Gastroesophageal sphincter (tissue), 2 donors: ENCODE data around the gene PLXDC2.

Source experiments
- EP300 ChIP-seq: sonication (generic); formaldehyde crosslinking; IDR thresholded peaks from one replicate; pipeline ENCODE4 v1.6.1; 2017; ENCODE audit warnings: antibody characterized with exemption, mild to moderate bottlenecking
- POLR2AphosphoS5 ChIP-seq: sonication (generic); formaldehyde crosslinking; IDR thresholded peaks from one replicate; pipeline ENCODE4 v1.6.1; 2017; ENCODE audit warnings: antibody characterized with exemption

DNA sequence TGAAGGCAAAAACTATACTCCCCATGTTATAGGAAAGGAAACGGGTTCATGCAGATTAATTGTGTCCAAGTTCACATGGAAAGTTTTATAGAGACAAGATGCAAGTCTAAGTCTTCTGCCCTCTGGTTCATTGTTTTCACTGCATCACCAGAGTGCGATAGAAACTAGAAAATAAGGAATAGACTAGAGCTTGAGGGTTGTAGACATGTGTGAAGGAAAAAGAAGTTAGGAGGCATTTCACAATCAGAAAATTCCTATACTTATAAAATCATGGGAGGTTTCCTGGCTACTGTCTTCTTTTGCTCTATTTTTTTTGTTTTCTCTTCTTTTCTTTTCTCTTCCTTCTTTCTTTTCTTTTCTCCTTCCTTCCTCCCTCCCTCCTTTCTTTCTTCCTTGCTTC, 329.8 kb downstream of the PLXDC2 start:
- TF ChIP-seq POLR2AphosphoS5 = no peak
- no peak for TF ChIP-seq EP300
